Stomach (tissue), 9 donors: ENCODE results near the gene BTBD19. TPM values are rescaled to one million over a fixed set of nuclear protein-coding genes. Genes with fewer than 3 reads are reported as not detected.

Source experiments
- DNase-seq, 2 donors: peaks; one replicate each; pipeline versions ENCODE4 v3.0.0 to v3.0.0-alpha.2; 2013 to 2019
- H3K27ac ChIP-seq, 5 donors: fragments of 200-600 bp in 4 of 5; sonication (generic) in 4 of 5; one replicate each; pipeline ENCODE4 v1.5.1; 2013 to 2019; ENCODE audit warnings: mild to moderate bottlenecking in 1 of 5, moderate library complexity in 1 of 5
- H3K27me3 ChIP-seq, 3 donors: fragments of 200-600 bp; sonication (generic); one replicate each; pipeline ENCODE4 v1.5.1; 2017 to 2019; ENCODE audit warnings: mixed run types in 1 of 3
- H3K36me3 ChIP-seq, 4 donors: fragments of 200-600 bp; sonication (generic); 1 replicate in 3 of 4; 2 replicates in 1 of 4; pipeline ENCODE4 v1.5.1; 2016 to 2019
- H3K4me1 ChIP-seq, 4 donors: fragments of 200-600 bp; sonication (generic); one replicate each; pipeline ENCODE4 v1.5.1; 2016 to 2019
- H3K4me3 ChIP-seq, 4 donors: fragments of 200-600 bp; sonication (generic) in 3 of 4; one replicate each; pipeline ENCODE4 v1.5.1; 2016 to 2019; ENCODE audit warnings: mild to moderate bottlenecking in 1 of 4
- H3K9me3 ChIP-seq, 4 donors: fragments of 200-600 bp; sonication (generic); one replicate each; pipeline ENCODE4 v1.5.1; 2016 to 2019
- EP300 ChIP-seq: sonication (generic); formaldehyde crosslinking; IDR thresholded peaks from one replicate; pipeline ENCODE4 v1.6.1; 2017; ENCODE audit warnings: antibody characterized with exemption
- POLR2A ChIP-seq, 4 donors: fragments of 450-650 bp; IDR thresholded peaks; one replicate each; pipeline ENCODE4 v1.6.1; 2016; ENCODE audit warnings: antibody characterized with exemption in 4 of 4, control low read depth in 2 of 4, mild to moderate bottlenecking in 1 of 4, moderate library complexity in 1 of 4
- POLR2AphosphoS5 ChIP-seq, 3 donors: sonication (generic); formaldehyde crosslinking; IDR thresholded peaks; one replicate each; pipeline ENCODE4 v1.6.1; 2016; ENCODE audit warnings: antibody characterized with exemption in 3 of 3
- WGBS, 5 donors: extraction: QIAGEN DNeasy Blood & Tissue Kit in 3 of 5; methylation state at CpG; one replicate each; pipeline versions ENCODE4 v1.1.5 to v1.1.7; 2013 to 2018; 5-methylcytosine and 5-hydroxymethylcytosine counted together
- intact Hi-C: fragments of 100-400 bp; cut with DNase I; formaldehyde crosslinking; loops from one replicate; pipeline ENCODE4 v1.15.1; 2023; ENCODE audit warnings: low total_unique reads
- polyA plus RNA-seq, 3 donors: library from polyadenylated mRNA; stranded (reverse); fragments of 200-250 nt; gene quantifications; one replicate each; pipeline ENCODE4 v1.2.3, GENCODE V29; 2013
- total RNA-seq, 5 donors: library from RNA; depleted of rRNA; stranded (reverse); fragments of >200 nt; gene quantifications; one replicate each; pipeline versions ENCODE4 v1.1.0 to v1.2.3, GENCODE V29; 2014 to 2016
- TF ChIP-seq, protein P1 (sequence below), 7 experiments: fragments of 450-650 bp in 4 of 7; fragments of 200-600 bp in 3 of 7; sonication (generic) in 3 of 7; IDR thresholded peaks; one replicate each; pipeline ENCODE4 v1.5.1; 2016 to 2019; ENCODE audit warnings: antibody characterized with exemption in 7 of 7, control low read depth in 2 of 7, mild to moderate bottlenecking in 1 of 7
- donor health status: healthy with polysubstance abuse.
- donor health status: Bipolar disorder and iron deficiency.
- donor health status: healthy.

BTBD19 gene
- total and polyA plus RNA-seq, 8 donors = 0.89 to 4.1 (median 2.9) TPM; not detected in 2

DNA sequence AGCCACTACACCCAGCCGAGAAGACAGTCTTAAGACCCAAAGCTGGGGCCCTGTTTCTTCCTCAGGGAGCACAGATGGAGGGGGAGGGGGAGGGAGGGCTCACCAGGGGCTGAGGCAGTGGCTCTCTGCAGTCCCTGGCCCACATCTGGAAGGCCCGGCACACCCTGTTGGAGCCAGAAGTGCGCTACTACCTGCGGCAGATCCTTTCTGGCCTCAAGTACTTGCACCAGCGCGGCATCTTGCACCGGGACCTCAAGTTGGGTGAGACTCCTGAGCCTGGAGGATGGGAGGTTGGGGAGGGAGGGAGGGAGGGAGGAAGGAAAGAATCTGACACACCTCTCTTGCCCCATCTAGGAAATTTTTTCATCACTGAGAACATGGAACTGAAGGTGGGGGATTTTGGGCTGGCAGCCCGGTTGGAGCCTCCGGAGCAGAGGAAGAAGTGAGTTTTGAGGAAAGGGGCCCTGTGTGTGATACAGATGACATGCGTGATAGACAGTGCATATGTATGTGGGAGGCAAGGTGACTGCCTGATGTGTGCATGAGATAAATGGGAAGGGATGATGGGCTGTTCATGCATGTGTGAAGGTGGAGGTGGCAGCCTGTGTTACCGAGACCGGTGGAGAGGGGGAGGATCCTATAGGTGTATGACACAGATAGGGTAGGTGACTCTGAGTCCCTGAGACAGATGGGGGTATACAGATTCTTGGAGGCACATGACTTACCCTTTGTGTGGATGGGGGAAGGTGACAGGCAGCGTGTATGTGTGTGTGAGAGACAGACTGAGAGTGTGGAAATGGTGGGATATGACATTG is 6.6 kb upstream of the BTBD19 start:
- intact Hi-C loops = no loop called here
- WGBS, 5 donors = 63 to 79% (median 72%) methylated on average over 13 of the region's 13 CpGs
- TF ChIP-seq POLR2AphosphoS5 (IDR thresholded peaks at IDR 0.05) = no peak
- TF ChIP-seq EP300 = no peak
- TF ChIP-seq, protein P1, sequence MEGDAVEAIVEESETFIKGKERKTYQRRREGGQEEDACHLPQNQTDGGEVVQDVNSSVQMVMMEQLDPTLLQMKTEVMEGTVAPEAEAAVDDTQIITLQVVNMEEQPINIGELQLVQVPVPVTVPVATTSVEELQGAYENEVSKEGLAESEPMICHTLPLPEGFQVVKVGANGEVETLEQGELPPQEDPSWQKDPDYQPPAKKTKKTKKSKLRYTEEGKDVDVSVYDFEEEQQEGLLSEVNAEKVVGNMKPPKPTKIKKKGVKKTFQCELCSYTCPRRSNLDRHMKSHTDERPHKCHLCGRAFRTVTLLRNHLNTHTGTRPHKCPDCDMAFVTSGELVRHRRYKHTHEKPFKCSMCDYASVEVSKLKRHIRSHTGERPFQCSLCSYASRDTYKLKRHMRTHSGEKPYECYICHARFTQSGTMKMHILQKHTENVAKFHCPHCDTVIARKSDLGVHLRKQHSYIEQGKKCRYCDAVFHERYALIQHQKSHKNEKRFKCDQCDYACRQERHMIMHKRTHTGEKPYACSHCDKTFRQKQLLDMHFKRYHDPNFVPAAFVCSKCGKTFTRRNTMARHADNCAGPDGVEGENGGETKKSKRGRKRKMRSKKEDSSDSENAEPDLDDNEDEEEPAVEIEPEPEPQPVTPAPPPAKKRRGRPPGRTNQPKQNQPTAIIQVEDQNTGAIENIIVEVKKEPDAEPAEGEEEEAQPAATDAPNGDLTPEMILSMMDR (IDR thresholded peaks at IDR 0.05) = no peak
- TF ChIP-seq POLR2A (IDR thresholded peaks at IDR 0.05) = no peak
- H3K4me1 ChIP-seq = peaks cover 30 to 67% (median 47%) of the 10 kb centered on the region in 4 donors
- H3K9me3 ChIP-seq = no peaks in the 10 kb centered on the region
- H3K27ac ChIP-seq = peak overlapping the region in 4 of 5 donors; percentile 62 to 97 (median 95)
- H3K36me3 ChIP-seq = peaks cover 28 to 46% (median 43%) of the 10 kb centered on the region in 4 donors
- peak in 1 of 2 donors; percentile 36 for DNase-seq
- H3K4me3 ChIP-seq = peak overlapping the region; percentile 23 to 86 (median 70)
- no peaks in the 10 kb centered on the region for H3K27me3 ChIP-seq

DNA sequence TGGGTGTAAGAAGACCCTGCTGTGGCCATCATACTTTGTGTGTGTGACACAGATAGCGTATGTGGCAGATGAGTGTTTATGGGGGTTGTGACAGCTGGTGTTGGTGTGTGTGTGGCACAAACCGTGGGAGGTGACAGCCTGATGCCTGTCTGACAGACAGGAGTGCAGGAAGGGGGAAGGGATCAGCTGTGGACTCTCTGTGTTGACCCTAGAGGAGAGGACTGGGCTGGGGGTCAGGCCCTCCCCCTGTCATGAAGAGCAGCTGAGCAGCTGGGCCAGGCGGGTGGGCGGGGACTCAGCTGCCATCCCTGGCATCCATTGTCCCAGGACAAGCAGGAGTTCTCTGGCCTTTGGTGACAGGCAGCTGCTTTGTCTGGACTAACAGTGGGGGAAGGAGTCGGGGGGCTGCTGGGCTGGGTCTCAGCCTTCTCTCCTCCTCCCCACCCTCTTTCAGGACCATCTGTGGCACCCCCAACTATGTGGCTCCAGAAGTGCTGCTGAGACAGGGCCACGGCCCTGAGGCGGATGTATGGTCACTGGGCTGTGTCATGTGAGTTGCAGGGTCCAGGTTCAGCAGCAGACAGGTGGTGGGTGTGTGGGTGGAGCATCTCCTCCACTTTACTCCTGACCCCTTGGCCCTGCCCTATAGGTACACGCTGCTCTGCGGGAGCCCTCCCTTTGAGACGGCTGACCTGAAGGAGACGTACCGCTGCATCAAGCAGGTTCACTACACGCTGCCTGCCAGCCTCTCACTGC is 5.8 kb upstream of the BTBD19 start:
- intact Hi-C loops = no loop called here
- peak overlapping the region in 3 of 5 donors; percentile 62 to 97 (median 95) for H3K27ac ChIP-seq
- H3K27me3 ChIP-seq = no peaks in the 10 kb centered on the region
- peak in 1 of 2 donors; percentile 26 for DNase-seq
- H3K4me1 ChIP-seq = peaks cover 37 to 75% (median 55%) of the 10 kb centered on the region in 4 donors
- no peaks in the 10 kb centered on the region for H3K9me3 ChIP-seq
- no peak for TF ChIP-seq EP300
- TF ChIP-seq POLR2A (IDR thresholded peaks at IDR 0.05) = no peak
- TF ChIP-seq, protein P1 (IDR thresholded peaks at IDR 0.05) = no peak
- TF ChIP-seq POLR2AphosphoS5 (IDR thresholded peaks at IDR 0.05) = no peak
- peak overlapping the region; percentile 23 to 86 (median 70) for H3K4me3 ChIP-seq
- H3K36me3 ChIP-seq = peaks cover 28 to 47% (median 43%) of the 10 kb centered on the region in 4 donors
- WGBS, 5 donors = 86 to 91% (median 89%) methylated on average over 9 to 13 of the region's 13 CpGs

DNA sequence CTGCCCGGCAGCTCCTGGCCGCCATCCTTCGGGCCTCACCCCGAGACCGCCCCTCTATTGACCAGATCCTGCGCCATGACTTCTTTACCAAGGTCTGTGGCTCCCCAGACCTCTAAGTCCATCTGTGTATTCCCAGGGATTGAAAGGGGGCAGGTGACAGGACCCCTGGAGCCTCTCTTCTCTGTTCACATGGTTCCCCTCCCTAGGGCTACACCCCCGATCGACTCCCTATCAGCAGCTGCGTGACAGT is 5.3 kb upstream of the BTBD19 start:
- H3K4me3 ChIP-seq = peak overlapping the region in 2 of 4 donors; percentile 58 to 86
- H3K4me1 ChIP-seq = peaks cover 42 to 80% (median 60%) of the 10 kb centered on the region in 4 donors
- H3K36me3 ChIP-seq = peaks cover 28 to 47% (median 43%) of the 10 kb centered on the region in 4 donors
- no peak for DNase-seq
- intact Hi-C loops = no loop called here
- no peaks in the 10 kb centered on the region for H3K27me3 ChIP-seq
- H3K9me3 ChIP-seq = no peaks in the 10 kb centered on the region
- peak overlapping the region in 2 of 5 donors; percentile 62 to 97 for H3K27ac ChIP-seq
- 88 to 96% (median 92%) methylated on average over 9 of the region's 9 CpGs for WGBS, 5 donors
- TF ChIP-seq, protein P1 (IDR thresholded peaks at IDR 0.05) = no peak
- TF ChIP-seq EP300 = no peak
- no peak for TF ChIP-seq POLR2AphosphoS5 (IDR thresholded peaks at IDR 0.05)
- no peak for TF ChIP-seq POLR2A (IDR thresholded peaks at IDR 0.05)

DNA sequence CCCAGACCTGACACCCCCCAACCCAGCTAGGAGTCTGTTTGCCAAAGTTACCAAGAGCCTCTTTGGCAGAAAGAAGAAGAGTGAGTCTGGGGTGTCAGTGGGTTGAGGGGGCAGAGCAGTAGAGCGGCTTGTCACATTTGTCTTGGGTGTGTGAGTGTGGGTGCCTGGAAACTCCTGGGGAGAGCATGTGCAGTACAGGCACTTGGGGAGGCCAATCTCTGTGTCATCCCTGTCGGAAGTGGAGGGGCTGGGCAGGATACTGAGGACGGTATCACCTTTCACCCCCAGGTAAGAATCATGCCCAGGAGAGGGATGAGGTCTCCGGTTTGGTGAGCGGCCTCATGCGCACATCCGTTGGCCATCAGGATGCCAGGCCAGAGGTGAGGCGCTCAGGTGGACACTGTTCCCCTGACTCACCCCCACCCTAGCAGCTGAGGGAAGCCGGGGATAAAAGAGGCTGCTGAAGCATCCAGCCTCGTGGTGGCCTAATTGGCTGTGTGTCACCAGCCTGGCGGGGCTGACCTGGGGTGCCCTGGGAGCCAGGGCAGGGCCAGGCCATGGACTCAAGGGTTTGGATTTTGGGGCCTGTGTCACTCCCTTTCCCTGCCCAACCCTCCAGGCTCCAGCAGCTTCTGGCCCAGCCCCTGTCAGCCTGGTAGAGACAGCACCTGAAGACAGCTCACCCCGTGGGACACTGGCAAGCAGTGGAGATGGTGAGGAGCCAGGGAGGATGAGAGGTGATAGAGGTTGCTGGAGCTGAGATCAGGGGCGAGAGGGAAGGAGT is 4.8 kb upstream of the BTBD19 start:
- Histone ChIP-seq H3K4me3 (peak overlapping the region in 2 of 4 donors; percentile 58 to 86), H3K4me1 (peaks cover 48 to 85% (median 65%) of the 10 kb centered on the region in 4 donors), H3K9me3 (no peaks in the 10 kb centered on the region), H3K36me3 (peaks cover 28 to 47% (median 43%) of the 10 kb centered on the region in 4 donors), H3K27ac (peak overlapping the region in 3 of 5 donors; percentile 62 to 97 (median 70)), H3K27me3 (no peaks in the 10 kb centered on the region)
- intact Hi-C loops = no loop called here
- no peak for DNase-seq
- TF ChIP-seq EP300 = no peak
- TF ChIP-seq POLR2AphosphoS5 (IDR thresholded peaks at IDR 0.05) = no peak
- TF ChIP-seq POLR2A (IDR thresholded peaks at IDR 0.05) = no peak
- TF ChIP-seq, protein P1 (IDR thresholded peaks at IDR 0.05) = no peak
- WGBS, 5 donors = 87 to 90% (median 90%) methylated on average over 6 to 13 of the region's 13 CpGs
